ENCODE results near the gene DCLK2. TPM values are rescaled to one million over a fixed set of nuclear protein-coding genes. Genes with fewer than 3 reads are reported as not detected.
A peak's percentile ranks its signal among the peaks of the same experiment; 100 is the strongest.

DCLK2 gene
- total and polyA plus RNA-seq, 2 of the 13 experiments (the other 11 are each of a cell fraction or from before 2014, with no cell fraction given), result not detected

GRCh38 chr4:150302553-150302952 lies 224.3 kb downstream of the DCLK2 start (continued):
- TF ChIP-seq HNRNPK (IDR thresholded peaks at IDR 0.05; ENCODE audit: low read depth, low read length, poor library complexity, severe bottlenecking) (no peak), POGZ (CRISPR knock-in tag; IDR thresholded peaks at IDR 0.05) (peak; percentile 98), EEA1 (CRISPR knock-in tag; IDR thresholded peaks at IDR 0.05; ENCODE audit: borderline replicate concordance) (no peak), ZNF275 (CRISPR knock-in tag; IDR thresholded peaks at IDR 0.05; ENCODE audit: borderline replicate concordance) (no peak), ZBTB10 (CRISPR knock-in tag; IDR thresholded peaks at IDR 0.05; ENCODE audit: borderline replicate concordance) (no peak), SPEN (CRISPR knock-in tag; IDR thresholded peaks at IDR 0.05; ENCODE audit: low read depth) (no peak), JUNB (CRISPR knock-in tag; IDR thresholded peaks at IDR 0.05; ENCODE audit: borderline replicate concordance) (no peak), EP300 (IDR thresholded peaks at IDR 0.05; ENCODE audit: low read depth in 2 of 2, low read length in 2 of 2) (peak in 1 of 2 experiments; percentile 65; a peak in 3 of 4 replicates), EP300 (CRISPR knock-in tag; IDR thresholded peaks at IDR 0.05; ENCODE audit: borderline replicate concordance) (no peak), ZMYM2 (CRISPR knock-in tag; IDR thresholded peaks at IDR 0.05) (0 out of 2 replicates have a peak, but pooled peaks have one; percentile 33), HMG20A (CRISPR knock-in tag; IDR thresholded peaks at IDR 0.05; ENCODE audit: borderline replicate concordance) (0 out of 2 replicates have a peak, but pooled peaks have one; percentile 17), CREBL2 (CRISPR knock-in tag; IDR thresholded peaks at IDR 0.05; ENCODE audit: borderline replicate concordance) (no peak), FOXK1 (CRISPR knock-in tag; IDR thresholded peaks at IDR 0.05; ENCODE audit: borderline replicate concordance, low read depth) (0 out of 2 replicates have a peak, but pooled peaks have one; percentile 30), ZNF530 (CRISPR knock-in tag; IDR thresholded peaks at IDR 0.05; ENCODE audit: low read depth) (no peak)
- TF ChIP-seq, protein P1, sequence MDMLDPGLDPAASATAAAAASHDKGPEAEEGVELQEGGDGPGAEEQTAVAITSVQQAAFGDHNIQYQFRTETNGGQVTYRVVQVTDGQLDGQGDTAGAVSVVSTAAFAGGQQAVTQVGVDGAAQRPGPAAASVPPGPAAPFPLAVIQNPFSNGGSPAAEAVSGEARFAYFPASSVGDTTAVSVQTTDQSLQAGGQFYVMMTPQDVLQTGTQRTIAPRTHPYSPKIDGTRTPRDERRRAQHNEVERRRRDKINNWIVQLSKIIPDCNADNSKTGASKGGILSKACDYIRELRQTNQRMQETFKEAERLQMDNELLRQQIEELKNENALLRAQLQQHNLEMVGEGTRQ (IDR thresholded peaks at IDR 0.05; ENCODE audit: low read depth, low read length), result peak; percentile 67
- TF ChIP-seq, protein P1 (CRISPR knock-in tag; IDR thresholded peaks at IDR 0.05; ENCODE audit: borderline replicate concordance), result no peak
- TF ChIP-seq, protein P2, sequence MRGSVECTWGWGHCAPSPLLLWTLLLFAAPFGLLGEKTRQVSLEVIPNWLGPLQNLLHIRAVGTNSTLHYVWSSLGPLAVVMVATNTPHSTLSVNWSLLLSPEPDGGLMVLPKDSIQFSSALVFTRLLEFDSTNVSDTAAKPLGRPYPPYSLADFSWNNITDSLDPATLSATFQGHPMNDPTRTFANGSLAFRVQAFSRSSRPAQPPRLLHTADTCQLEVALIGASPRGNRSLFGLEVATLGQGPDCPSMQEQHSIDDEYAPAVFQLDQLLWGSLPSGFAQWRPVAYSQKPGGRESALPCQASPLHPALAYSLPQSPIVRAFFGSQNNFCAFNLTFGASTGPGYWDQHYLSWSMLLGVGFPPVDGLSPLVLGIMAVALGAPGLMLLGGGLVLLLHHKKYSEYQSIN (CRISPR knock-in tag; IDR thresholded peaks at IDR 0.05; ENCODE audit: borderline replicate concordance), result no peak
- TF ChIP-seq, protein P3, sequence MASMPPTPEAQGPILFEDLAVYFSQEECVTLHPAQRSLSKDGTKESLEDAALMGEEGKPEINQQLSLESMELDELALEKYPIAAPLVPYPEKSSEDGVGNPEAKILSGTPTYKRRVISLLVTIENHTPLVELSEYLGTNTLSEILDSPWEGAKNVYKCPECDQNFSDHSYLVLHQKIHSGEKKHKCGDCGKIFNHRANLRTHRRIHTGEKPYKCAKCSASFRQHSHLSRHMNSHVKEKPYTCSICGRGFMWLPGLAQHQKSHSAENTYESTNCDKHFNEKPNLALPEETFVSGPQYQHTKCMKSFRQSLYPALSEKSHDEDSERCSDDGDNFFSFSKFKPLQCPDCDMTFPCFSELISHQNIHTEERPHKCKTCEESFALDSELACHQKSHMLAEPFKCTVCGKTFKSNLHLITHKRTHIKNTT (CRISPR knock-in tag; IDR thresholded peaks at IDR 0.05), result no peak
- TF ChIP-seq, protein P4, sequence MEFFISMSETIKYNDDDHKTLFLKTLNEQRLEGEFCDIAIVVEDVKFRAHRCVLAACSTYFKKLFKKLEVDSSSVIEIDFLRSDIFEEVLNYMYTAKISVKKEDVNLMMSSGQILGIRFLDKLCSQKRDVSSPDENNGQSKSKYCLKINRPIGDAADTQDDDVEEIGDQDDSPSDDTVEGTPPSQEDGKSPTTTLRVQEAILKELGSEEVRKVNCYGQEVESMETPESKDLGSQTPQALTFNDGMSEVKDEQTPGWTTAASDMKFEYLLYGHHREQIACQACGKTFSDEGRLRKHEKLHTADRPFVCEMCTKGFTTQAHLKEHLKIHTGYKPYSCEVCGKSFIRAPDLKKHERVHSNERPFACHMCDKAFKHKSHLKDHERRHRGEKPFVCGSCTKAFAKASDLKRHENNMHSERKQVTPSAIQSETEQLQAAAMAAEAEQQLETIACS (CRISPR knock-in tag; IDR thresholded peaks at IDR 0.05), result no peak
